NOMO-1 (cell line): ENCODE results near the gene MYZAP.
A peak's percentile ranks its signal among the peaks of the same experiment; 100 is the strongest.

ENCODE experiments used
- DNase-seq, 2 experiments: peaks; one replicate each; lab custom pipeline; 2025; ENCODE audit not compliant: unreplicated experiment in 2 of 2; lab: John Stamatoyannopoulos, UW

MYZAP gene

GRCh38 chr15:57591237-57591821, 375 bp upstream of the MYZAP start:
- no peak for DNase-seq

GRCh38 chr15:57592426-57592825, 722 bp downstream of the MYZAP start:
- no peak for DNase-seq

GRCh38 chr15:57592836-57593420, 1.2 kb downstream of the MYZAP start:
- DNase-seq, result no peak

GRCh38 chr15:57594479-57594878, 2.8 kb downstream of the MYZAP start:
- DNase-seq, result no peak

GRCh38 chr15:57595011-57595866, 3.5 kb downstream of the MYZAP start:
- DNase-seq, result no peak

GRCh38 chr15:57596301-57596855, 4.7 kb downstream of the MYZAP start:
- no peak for DNase-seq

GRCh38 chr15:57596978-57597377, 5.3 kb downstream of the MYZAP start:
- DNase-seq, result no peak

- no peak for DNase-seq
Measured at GRCh38 chr15:57597431-57597830, 5.7 kb downstream of the MYZAP start.

- DNase-seq, result no peak
Measured at GRCh38 chr15:57598346-57598745, 6.6 kb downstream of the MYZAP start.

GRCh38 chr15:57599296-57599810, 7.6 kb downstream of the MYZAP start:
- DNase-seq, result no peak

GRCh38 chr15:57600197-57600596, 8.5 kb downstream of the MYZAP start:
- DNase-seq, result no peak

GRCh38 chr15:57604507-57604906, 12.8 kb downstream of the MYZAP start:
- DNase-seq, result no peak

- no peak for DNase-seq
Measured at GRCh38 chr15:57605491-57605890, 13.8 kb downstream of the MYZAP start.

- no peak for DNase-seq
Measured at GRCh38 chr15:57606048-57606447, 14.3 kb downstream of the MYZAP start.

- DNase-seq, result no peak
Measured at GRCh38 chr15:57606816-57607215, 15.1 kb downstream of the MYZAP start.

- no peak for DNase-seq
Measured at GRCh38 chr15:57607570-57608000, 15.9 kb downstream of the MYZAP start.

- DNase-seq, result peak in 1 of 2 experiments; percentile 17
Measured at GRCh38 chr15:57609805-57610529, 18.3 kb downstream of the MYZAP start.

GRCh38 chr15:57611123-57611522, 19.4 kb downstream of the MYZAP start:
- no peak for DNase-seq

GRCh38 chr15:57611938-57612337, 20.2 kb downstream of the MYZAP start:
- DNase-seq, result no peak

- DNase-seq, result no peak
Measured at GRCh38 chr15:57614241-57614640, 22.5 kb downstream of the MYZAP start.
